Raji (cell line): ENCODE results near the gene ASCL5.

ENCODE experiments used
- POLR2A ChIP-seq: IDR thresholded peaks from 2 replicates; pipeline ENCODE4 v1.6.1; 2011; ENCODE audit warnings: low read depth, low read length, control low read depth; ENCODE audit not compliant: insufficient read depth

The ASCL5 gene, protein sequence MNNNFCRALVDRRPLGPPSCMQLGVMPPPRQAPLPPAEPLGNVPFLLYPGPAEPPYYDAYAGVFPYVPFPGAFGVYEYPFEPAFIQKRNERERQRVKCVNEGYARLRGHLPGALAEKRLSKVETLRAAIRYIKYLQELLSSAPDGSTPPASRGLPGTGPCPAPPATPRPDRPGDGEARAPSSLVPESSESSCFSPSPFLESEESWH

DNA sequence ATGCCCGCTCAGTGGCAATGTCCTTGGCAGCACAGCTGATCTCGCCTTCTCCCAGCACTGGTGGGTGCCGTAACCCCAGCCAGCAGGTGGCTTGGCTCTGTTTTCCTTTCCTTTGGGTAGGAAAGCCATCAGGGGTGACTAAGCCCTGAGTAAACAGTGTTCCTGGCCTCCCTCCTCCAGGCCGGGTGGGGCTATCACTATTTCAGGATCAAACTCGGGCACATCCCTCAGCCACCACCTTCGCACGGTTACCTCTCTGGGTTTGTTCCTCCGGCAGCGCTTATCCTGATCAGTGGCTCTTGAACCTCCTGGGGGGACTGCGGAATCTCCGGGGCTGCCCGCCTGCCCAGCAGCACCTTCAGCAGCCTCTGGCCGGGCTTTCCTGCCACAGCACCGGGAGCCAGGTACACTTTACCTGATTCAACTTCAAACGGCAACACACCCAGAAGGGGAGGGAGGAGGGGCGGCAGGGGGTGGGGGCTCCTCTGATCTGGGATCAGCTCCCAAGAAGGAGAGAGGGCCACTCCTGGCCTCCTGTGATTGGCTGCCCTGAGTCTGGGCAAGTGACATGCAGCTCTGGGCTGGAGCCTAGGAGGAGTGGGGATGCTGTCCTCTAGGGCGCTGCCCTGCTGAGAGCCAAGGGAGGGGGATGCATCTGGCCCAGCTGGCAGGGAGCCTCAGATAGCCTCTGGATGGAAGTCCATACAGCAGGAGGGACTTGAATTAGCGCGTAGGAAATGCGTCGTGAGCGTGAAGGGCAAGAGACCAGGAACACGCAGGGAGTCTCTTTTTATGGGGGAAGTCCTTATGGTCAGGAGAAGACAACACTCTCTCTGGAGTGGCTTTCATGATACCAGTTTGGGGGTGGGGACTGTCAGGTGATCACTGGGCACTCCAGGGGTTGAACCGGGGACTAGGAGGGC, at the start of gene ASCL5:
ASCL5 (minus strand) TSS at position 353 of the 923 bp plus-strand sequence. CDS start 11,812 bp downstream, outside the sequence.
- TF ChIP-seq POLR2A = no peak

DNA sequence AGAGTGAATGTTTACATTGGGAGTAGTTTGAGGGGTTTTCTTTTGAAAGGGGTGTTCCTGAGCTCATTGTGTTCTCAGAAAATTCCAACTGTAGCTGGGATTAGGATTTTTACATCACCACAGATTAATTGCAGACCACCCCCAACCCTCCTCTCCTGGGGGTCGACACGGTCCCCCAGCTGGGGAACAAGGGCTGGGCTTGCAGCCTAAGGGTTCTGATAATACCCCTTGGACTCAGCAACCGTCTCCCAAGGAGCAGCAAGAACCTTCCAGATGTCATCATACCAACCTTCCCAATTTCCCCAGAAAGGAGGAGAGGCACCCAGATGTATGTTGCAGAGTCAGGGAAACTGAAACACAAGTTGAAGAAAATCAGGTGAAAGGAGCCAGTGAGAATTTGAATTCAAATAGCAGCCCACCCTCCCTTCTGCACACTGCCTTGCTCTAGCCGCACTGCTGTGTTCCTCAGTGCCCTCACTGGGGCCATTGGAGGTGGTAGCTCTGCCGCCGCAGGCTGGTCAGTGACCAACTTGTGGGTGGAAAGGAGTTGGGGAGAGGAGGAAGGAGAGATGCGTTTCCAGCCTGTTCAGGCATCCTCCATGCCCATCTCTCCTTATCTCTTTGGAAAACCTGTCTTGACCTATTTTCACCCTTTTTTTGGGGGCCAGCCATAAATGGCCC, 49.0 kb upstream of the ASCL5 start:
- TF ChIP-seq POLR2A = no peak

DNA sequence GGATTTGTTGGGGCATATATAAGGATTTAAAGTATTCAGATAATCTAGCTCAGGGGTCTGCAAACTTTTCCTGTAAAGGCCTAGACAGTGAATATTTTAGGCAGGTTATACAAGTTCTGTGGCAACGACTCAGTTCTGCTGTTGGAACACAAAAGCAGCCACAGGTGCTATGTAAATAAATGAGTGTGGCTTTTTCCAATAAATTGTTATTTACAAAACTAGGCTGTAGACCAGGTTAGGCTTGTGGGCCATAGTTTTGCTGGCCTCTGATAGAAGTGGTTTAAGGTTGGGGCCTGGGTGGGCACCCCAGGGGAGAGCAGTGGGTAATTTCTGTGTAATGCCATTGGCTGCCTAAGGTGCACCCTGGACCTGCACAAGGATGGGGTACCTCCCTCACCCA, 46.8 kb upstream of the ASCL5 start:
- TF ChIP-seq POLR2A = no peak

DNA sequence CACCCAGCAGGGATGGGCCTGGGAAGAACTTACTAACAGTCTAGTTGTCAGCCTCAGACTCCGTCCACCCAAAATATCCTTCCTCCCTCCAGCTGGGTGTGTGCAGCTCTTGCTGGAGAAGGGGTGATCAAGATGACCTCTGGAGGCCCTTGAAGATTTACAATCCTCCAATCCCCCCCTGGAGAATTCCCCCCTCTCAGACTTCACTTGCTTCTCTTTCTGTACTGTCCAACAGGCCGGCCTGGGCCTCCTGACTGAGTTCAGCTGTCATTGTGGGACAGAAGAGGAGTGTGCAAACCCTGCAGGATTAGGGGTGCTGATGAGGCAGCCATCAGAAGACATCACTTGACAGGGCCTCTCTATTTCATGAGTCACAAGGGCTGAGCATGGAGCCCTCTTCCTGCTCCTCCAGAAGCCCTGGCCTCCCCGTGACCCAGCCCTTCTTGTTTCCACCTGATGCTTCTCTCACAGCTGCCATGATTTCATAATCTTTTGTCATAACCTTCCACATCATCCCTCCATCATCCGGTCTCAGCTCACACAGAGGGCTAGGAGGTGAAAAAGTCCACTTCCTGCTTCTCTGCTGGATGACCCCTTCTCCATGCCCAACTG, 46.1 kb upstream of the ASCL5 start:
- TF ChIP-seq POLR2A = no peak

DNA sequence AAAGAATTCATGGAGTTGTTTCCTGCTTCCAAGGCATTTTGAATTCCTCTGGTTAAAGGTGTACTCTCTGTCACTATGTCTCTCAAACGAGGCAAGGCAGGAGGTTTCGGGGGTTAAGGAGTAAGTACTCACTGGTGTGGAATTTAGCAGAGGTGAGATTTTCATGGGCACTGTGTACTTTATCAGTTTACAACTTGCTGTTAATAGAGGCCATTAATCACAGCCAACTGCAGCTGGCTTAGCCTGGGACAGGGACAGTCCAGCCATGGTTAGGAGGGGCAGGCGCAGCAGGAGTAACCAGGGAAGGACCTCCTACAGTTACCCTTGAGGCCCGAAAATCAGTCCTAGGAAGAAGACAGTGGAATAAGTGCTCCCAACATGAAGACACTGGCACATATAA, 45.3 kb upstream of the ASCL5 start:
- no peak for TF ChIP-seq POLR2A

DNA sequence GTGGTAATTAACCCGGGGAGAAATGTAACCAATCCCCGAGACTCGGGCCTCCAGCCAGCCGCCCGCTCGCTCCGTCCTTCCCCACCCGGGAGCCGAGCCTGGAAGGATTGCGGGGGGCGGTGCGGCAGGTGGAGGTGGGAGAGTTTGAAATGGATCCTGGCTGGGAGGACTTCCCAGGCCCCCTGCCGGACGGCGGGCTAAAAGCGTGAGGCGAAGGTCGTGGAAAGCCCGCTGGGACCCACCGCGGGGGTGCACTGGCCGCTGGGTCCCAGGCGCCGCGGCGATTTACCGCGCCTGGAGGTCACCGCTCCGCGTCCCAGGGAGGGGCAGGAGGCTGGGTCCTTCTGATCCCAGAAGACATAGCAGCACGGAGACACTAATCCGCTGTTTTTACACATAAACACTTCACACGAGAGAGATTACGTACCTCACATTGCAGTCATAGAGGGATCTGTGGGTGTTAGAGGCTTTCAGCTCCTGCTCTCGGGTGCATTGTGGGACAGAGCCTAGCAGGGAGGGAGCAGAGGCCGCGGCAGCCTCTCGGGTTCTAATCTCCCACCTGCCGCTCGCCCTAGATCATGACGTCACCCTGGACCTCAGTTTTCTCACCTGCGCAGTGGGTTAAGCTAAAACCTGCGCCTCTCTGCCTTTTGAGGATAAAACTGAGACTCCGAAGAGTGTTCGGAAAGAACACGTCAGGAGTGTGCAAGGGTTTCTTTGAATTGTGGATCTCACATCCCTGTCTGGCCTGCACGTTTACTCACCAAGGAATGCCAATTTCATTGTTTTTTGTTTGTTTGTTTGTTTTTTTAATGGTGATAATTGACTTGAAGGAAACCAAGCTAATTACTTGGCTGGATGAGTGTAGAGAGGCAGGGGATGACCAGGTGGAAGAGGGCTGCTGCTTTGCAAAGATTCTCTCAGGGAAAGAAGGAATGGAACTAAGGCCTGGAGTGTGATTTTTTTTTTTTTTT, 44.4 kb upstream of the ASCL5 start:
- TF ChIP-seq POLR2A = no peak

DNA sequence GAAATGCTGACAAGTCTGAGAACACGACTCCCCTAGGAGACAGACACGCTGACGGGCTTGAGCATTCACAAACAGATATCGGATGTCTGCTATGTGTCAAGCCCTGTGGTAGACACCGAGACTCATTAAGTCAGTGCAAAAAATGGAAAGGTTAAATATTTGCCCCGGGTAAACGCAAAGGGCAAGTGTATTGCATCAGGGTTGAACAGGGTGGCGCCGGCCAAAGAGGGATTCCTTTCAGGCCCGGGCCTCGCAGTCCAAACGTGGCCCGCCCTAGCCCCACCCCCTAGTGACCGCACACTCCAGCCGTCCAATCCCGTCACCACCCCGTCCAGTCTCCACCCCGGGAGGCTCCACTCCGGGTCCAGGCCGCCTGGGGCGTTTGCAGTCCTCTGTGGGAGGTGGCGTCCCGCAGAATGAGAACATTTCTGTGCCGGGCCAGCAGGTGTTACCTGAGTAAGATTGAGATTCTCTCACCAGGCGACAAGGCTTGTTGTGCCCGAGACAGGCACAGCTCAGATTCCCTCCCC, 43.6 kb upstream of the ASCL5 start:
- no peak for TF ChIP-seq POLR2A

DNA sequence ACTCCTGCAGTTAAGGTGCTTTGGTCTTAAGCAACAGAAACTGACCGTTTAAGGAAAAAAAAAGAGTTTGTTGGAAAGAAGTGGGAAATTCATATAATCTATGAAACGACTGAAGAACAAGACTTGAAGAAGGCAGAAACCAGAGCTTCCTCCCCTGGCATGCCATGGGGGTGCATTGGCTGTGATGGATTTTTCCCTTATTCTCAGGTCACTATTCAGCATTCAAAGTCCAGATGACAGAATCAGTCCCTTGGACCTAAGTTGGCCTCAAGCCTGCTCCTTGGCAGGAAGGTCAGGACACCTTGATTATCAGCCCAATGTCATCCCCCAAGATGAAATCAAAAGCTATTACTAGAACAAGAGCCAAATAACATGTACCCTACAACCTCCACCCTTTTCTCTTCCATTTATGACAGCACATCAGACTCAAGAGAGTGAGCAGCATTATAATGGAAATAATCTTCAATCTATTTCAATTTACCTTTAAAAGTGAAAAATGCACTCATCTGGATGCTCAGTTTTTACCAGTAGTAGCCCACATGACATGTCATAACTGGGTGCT, 43.1 kb upstream of the ASCL5 start:
- TF ChIP-seq POLR2A = no peak

DNA sequence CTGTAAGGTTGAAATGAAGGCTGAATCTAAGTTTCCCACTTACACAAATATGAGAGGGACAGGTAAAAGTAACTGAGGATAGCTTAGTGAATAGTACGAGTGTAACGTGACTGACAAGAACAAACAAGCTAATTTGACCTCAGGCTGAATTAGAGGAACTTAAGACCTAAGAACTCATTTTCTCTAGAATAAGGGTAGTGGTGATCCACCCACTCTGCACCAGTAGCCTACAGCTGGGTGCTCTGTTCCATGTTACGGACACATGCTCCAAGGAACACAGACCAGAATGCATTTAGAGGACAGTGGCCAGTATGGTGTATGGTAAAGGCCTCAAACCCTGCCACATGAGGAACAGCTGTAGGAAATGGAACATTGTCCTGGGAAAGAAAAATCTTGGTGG, 42.2 kb upstream of the ASCL5 start:
- no peak for TF ChIP-seq POLR2A

DNA sequence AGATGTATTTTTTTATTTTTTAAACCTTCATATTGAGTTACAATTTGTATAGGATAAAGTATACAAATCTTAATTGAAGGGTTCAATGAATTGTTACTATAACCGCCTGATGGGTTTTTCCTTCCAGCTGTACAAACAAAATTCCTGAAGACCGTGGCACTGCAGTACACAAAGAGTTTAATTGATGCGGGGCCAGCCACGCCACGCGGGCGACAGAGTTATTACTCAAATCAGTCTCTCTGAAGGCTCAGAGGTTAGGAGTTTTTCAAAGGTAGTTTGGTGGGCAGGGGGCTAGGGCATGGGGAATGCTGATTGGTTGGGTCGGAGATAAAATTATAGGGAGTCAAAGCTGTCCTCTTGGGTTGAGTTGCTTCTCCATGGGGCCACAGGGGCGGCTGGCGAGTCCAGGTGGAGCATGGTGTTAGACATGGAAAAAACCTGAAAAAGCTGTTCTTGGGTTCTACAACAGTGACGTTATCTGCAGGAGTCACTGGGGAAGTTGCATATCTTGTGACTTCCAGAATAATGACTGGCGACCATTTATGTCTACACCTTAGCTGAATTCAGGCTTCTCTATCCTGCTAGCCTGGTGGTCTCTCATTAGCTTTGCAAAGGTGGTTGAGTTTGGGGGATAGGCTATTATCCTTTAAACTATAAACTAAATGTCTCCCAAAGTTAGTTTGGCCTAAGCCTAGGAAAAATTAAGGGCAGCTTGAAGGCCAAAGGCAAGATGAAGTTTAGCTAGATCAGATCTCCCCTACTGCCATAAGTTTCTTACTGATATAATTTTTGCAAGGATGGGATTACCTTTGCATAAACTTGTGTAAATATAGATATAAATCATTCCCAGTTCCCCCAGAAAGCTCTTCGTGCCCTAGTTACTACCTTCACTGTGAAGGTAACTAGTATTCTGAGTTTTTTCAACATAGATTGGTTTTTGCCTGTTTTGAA, 40.3 kb upstream of the ASCL5 start:
- no peak for TF ChIP-seq POLR2A

DNA sequence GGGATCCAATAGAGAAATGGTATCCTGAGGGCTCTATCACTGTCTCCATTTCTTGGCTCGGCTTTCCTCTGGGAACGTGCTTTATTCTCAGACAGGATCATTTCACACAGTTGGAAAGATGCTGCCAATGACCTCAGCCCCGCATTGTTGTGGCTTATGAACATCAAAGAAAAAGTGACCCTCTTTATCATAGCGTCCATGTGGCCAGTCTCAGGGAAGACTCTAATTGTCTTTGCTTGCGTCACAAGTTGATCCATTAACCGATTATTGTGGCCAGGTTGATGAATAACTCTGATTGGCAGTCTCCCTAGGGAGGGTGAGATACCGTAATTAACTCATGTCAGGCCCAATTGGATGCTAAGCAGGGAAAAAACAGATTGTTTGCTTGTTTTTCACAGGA, 37.7 kb upstream of the ASCL5 start:
- TF ChIP-seq POLR2A = no peak

DNA sequence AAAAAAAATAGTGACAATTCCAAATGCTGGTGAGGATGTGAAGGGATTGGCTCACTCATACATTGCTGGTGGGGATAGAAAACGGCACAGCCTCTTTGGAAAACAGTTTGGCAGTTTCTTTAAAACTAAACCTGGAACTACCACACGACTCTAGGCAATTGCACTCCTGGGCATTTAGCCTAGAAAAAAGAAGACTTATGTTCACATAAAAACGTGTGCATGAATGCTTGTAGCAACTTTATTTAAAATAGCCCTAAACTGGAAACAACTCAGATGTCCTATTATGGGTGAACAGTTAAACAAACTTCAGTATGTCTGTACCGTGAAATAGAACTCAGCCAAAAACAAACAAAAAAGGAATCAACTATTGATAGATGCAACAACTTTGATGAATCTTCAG, 36.7 kb upstream of the ASCL5 start:
- no peak for TF ChIP-seq POLR2A

DNA sequence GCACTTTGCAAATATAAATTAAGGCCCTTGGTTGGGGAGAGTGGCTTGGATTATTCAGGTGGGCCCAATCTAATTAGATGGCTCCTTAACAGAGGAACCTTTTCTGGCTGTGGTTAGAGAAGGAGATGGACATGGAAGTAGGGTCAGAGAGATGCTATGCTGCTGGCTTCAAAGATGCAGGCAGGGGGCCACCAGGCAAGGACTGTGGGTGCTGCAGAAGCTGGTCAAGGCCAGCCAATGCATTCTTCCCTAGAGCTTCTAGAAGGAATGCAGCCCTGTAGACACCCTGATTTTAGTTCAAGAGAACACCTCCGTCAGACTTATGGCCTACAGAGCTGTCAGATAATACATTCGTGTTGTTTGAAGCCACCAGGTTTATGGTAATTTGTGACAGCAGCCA, 31.0 kb upstream of the ASCL5 start:
- TF ChIP-seq POLR2A = no peak
